Karpas-422 (cell line): ENCODE measurements around the gene ZNF500. TPM values are rescaled to one million over a fixed set of nuclear protein-coding genes. Genes with fewer than 3 reads are reported as not detected.

ENCODE experiments used
- DNase-seq: peaks from one replicate; pipeline ENCODE4 v3.0.0-alpha.2; 2015
- H2AFZ ChIP-seq: fragments of 200-600 bp; sonication (generic); 2 replicates; pipeline ENCODE4 v1.6.1; 2014; ENCODE audit warnings: antibody characterized with exemption, low read length, mixed read lengths
- H3K27ac ChIP-seq: fragments of 200-600 bp; sonication (generic); 2 replicates; pipeline ENCODE4 v1.5.1; 2014; ENCODE audit warnings: mild to moderate bottlenecking, low read length, moderate library complexity
- H3K27me3 ChIP-seq: fragments of 200-600 bp; sonication (generic); 2 replicates; pipeline ENCODE4 v1.6.1; 2014; ENCODE audit warnings: low read length, mixed read lengths
- H3K36me3 ChIP-seq: fragments of 200-600 bp; sonication (generic); 2 replicates; pipeline ENCODE4 v1.6.1; 2014; ENCODE audit warnings: low read length, mixed read lengths; ENCODE audit not compliant: insufficient read depth
- H3K4me1 ChIP-seq: fragments of 200-600 bp; sonication (generic); 2 replicates; pipeline ENCODE4 v1.6.1; 2014; ENCODE audit warnings: mild to moderate bottlenecking, low read length, mixed read lengths
- H3K4me2 ChIP-seq: fragments of 200-600 bp; sonication (generic); 2 replicates; pipeline ENCODE4 v1.6.1; 2014; ENCODE audit warnings: low read length, low read depth, mild to moderate bottlenecking; ENCODE audit not compliant: poor library complexity, severe bottlenecking
- H3K4me3 ChIP-seq: fragments of 200-600 bp; sonication (generic); 2 replicates; pipeline ENCODE4 v1.5.1; 2014; ENCODE audit warnings: mild to moderate bottlenecking, antibody characterized with exemption, low read length, mixed read lengths
- H3K79me2 ChIP-seq: fragments of 200-600 bp; sonication (generic); 2 replicates; pipeline ENCODE4 v1.6.1; 2014; ENCODE audit warnings: mild to moderate bottlenecking, low read length, mixed read lengths
- H3K9ac ChIP-seq: fragments of 200-600 bp; sonication (generic); 2 replicates; pipeline ENCODE4 v1.6.0; 2014; ENCODE audit warnings: low read length
- H3K9me2 ChIP-seq: fragments of 200-600 bp; sonication (generic), shearing (Covaris generic); replicated peaks from 2 replicates; pipeline ENCODE4 v1.6.0; 2014; ENCODE audit warnings: mild to moderate bottlenecking, low read length, moderate library complexity; ENCODE audit not compliant: insufficient read depth
- H3K9me3 ChIP-seq: fragments of 300-700, 200-600 bp; sonication (generic); 2 replicates; pipeline ENCODE4 v1.6.1; 2014; ENCODE audit warnings: low read length, mixed read lengths
- H4K20me1 ChIP-seq: fragments of 200-600 bp; sonication (generic); 2 replicates; pipeline ENCODE4 v1.6.1; 2014; ENCODE audit warnings: mild to moderate bottlenecking, antibody characterized with exemption, low read length, low read depth; ENCODE audit not compliant: insufficient read depth
- total RNA-seq: library from RNA; depleted of rRNA; stranded (reverse); fragments of >200 nt; shearing (Covaris generic); gene quantifications from 2 replicates; pipeline ENCODE4 v1.2.3, GENCODE V29; 2014; ENCODE audit warnings: low replicate concordance

Gene ZNF500
- total RNA-seq, 1 experiment from 2014 or later: 4.9 TPM

- Histone ChIP-seq H3K4me1 (peaks cover 17% of the 10 kb centered on the region), H3K36me3 (no peaks in the 10 kb centered on the region), H3K9me2 (no peaks in the 10 kb centered on the region), H3K9ac (no peak overlapping the region), H4K20me1 (no peaks in the 10 kb centered on the region), H3K79me2 (peaks cover 3% of the 10 kb centered on the region), H3K27me3 (no peaks in the 10 kb centered on the region), H2AFZ (no peak overlapping the region), H3K27ac (no peak overlapping the region), H3K9me3 (no peaks in the 10 kb centered on the region), H3K4me3 (no peak overlapping the region), H3K4me2 (no peak overlapping the region)
- DNase-seq: no peak
Measured at GRCh38 chr16:4771646-4772045, 4.7 kb upstream of the ZNF500 start.

- Histone ChIP-seq H3K9ac (no peak overlapping the region), H3K36me3 (no peaks in the 10 kb centered on the region), H2AFZ (peak overlapping the region; percentile 71; the same call in 1 of the 2 replicates), H3K4me2 (peak overlapping the region; percentile 91), H3K4me1 (peaks cover 27% of the 10 kb centered on the region), H3K79me2 (peaks cover 22% of the 10 kb centered on the region), H3K9me2 (no peaks in the 10 kb centered on the region), H3K27me3 (no peaks in the 10 kb centered on the region), H3K4me3 (peak overlapping the region; percentile 72; the same call in 1 of the 2 replicates), H3K9me3 (no peaks in the 10 kb centered on the region), H3K27ac (no peak overlapping the region), H4K20me1 (no peaks in the 10 kb centered on the region)
- DNase-seq: no peak
Measured at GRCh38 chr16:4769306-4769638, 2.3 kb upstream of the ZNF500 start.

DNA sequence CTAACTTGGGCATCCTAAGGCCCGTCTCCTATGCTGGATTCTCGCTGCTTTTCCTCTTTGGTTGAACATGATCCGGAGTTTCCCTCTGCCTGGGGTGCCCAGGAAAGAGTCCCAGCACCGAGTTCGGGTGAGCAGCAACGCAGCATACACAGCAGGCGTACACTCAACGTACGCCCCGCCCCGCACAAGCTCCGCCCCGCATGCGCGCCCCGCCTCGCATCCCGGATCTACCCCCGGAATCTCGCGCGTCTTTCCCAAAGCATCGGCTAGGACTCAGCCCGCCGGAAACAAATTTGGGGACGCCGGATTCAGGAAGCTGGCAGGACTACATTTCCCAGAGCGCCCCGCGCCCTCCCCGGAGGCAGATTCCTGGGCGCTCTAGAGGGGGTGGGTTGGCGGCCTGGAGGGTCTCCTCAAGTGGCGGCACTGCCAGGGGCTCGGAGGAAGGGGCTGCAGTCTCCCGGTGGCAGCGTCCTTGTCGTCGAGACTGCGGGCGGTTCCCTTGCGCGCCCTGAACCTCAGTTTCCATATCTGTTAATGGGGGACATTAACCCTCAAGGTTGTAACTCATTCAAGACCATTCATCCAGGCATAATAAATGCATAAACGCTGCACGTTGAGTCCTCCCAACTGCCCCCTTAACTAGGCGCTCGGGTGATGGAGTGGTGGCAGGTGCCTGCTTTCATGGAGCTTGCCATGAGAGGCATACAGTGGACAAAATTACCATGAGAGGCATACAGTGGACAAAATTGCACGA, 1.8 kb upstream of the ZNF500 start:
- Histone ChIP-seq H3K9me3 (no peaks in the 10 kb centered on the region), H3K4me1 (peaks cover 27% of the 10 kb centered on the region)

DNA sequence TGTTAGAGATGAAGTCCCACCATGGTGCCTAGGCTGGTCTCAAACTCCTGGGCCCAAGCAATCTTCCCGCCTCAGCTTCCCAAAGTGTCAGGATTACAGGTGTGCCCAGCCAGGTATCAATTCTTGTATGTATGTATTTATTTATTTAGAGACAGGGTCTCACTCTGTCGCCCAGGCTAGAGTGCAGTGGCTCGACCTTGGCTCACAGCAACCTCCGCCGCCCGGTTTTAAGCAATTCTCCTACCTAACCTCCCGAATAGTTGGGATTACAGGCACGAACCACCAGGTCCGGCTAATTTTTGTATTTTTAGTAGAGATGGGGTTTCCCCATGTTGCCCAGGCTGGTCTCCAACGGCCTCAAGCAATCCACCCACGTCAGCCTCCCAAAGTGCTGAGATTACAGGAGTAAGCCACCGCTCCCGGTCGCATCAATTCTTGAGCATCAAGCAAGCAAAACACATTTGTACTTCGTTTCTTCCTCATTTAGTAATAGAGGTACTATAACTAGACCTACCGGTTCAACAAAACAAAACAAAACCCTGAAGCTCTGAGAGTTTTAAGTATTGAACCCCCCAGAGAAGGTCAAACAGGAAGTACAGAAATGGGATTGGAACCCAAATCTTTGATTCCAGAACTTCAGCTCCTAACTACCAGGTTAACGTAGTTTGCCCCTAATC, 1.0 kb upstream of the ZNF500 start:
- H3K27ac ChIP-seq: no peak overlapping the region
- H3K36me3 ChIP-seq: peaks cover 4% of the 10 kb centered on the region; the same call in 1 of the 2 replicates
- H3K4me2 ChIP-seq: peak overlapping the region; percentile 91
- peak overlapping the region; percentile 97 for H3K9ac ChIP-seq
- peaks cover 27% of the 10 kb centered on the region for H3K4me1 ChIP-seq
- H3K27me3 ChIP-seq: no peaks in the 10 kb centered on the region
- H3K9me2 ChIP-seq: no peaks in the 10 kb centered on the region
- peak overlapping the region; percentile 71 for H2AFZ ChIP-seq
- no peaks in the 10 kb centered on the region for H4K20me1 ChIP-seq
- DNase-seq: peak; percentile 64
- H3K4me3 ChIP-seq: peak overlapping the region; percentile 72
- H3K9me3 ChIP-seq: no peaks in the 10 kb centered on the region
- H3K79me2 ChIP-seq: peaks cover 22% of the 10 kb centered on the region

More for the DNA sequence above, 1.8 kb upstream of the ZNF500 start:
- H2AFZ ChIP-seq: peak overlapping the region; percentile 71
- peak overlapping the region; percentile 97 for H3K9ac ChIP-seq
- H3K4me3 ChIP-seq: peak overlapping the region; percentile 72
- peaks cover 22% of the 10 kb centered on the region for H3K79me2 ChIP-seq
- peaks cover 2% of the 10 kb centered on the region; the same call in 1 of the 2 replicates for H3K36me3 ChIP-seq
- H3K9me2 ChIP-seq: no peaks in the 10 kb centered on the region
- peak; percentile 94 for DNase-seq
- H3K27me3 ChIP-seq: no peaks in the 10 kb centered on the region
- no peaks in the 10 kb centered on the region for H4K20me1 ChIP-seq
- H3K4me2 ChIP-seq: peak overlapping the region; percentile 91
- H3K27ac ChIP-seq: no peak overlapping the region

DNA sequence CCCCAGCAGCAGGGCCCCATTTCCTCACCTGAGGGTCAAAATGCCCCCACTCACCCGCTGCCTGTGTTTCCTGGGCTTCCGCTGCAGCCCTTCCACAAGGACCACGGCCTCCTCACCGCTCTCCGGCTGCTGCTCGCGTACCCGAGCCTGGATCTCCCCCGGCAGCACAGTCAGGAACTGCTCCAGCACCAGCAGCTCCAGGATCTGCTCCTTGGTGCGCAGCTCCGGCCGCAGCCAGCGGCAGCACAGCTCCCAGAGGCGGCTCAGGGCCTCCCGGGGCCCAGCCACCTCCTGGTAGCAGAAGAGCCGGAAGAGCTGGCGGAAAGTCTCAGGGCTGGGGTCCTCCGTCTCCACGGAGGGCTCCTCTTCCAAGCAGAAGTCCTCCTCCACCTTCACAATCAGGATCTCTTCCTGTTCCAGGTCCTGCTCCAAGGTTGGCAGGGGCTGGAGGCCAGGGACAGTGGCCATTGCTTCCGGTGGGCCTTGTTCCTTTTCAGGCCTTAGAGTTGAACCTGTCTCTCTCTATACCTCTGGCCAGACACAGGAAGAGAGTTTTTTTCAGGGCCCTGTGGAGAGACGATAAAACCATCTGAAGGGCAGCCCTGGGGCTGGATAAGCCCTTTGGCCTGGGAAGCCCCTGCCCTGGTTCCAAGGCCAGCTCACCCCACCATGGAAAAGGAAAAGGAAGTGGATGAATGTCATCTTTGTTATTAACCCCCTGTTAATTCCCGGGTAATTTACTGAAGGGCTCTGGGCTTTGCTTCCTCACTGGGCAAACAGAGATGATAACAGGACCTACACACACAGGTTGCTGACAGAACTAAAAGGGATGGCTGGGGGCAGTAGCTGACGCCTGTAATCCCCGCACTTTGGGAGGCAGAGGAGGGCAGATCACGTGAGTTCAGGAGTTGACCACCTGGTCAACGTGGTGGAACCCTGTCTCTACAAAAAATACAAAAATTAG, 1.2 kb downstream of the ZNF500 start:
- DNase-seq: no peak
- Histone ChIP-seq H3K4me3 (peak overlapping the region; percentile 100), H3K36me3 (peaks cover 4% of the 10 kb centered on the region; the same call in 1 of the 2 replicates), H3K9me3 (no peaks in the 10 kb centered on the region), H3K27ac (no peak overlapping the region), H4K20me1 (no peaks in the 10 kb centered on the region), H3K9me2 (no peaks in the 10 kb centered on the region), H3K4me1 (peaks cover 27% of the 10 kb centered on the region), H2AFZ (no peak overlapping the region), H3K79me2 (peaks cover 22% of the 10 kb centered on the region), H3K4me2 (peak overlapping the region; percentile 91), H3K27me3 (no peaks in the 10 kb centered on the region), H3K9ac (peak overlapping the region; percentile 97)

- no peak overlapping the region for H3K27ac ChIP-seq
- no peak for DNase-seq
- H3K4me2 ChIP-seq: no peak overlapping the region
Measured at GRCh38 chr16:4763791-4764190, 3.2 kb downstream of the ZNF500 start.

GRCh38 chr16:4762205-4762604, 4.8 kb downstream of the ZNF500 start:
- no peak overlapping the region for H2AFZ ChIP-seq
- H3K9ac ChIP-seq: no peak overlapping the region
- H3K79me2 ChIP-seq: peaks cover 22% of the 10 kb centered on the region
- no peaks in the 10 kb centered on the region for H3K9me2 ChIP-seq
- no peaks in the 10 kb centered on the region for H3K27me3 ChIP-seq
- peaks cover 11% of the 10 kb centered on the region for H3K4me1 ChIP-seq
- H3K4me3 ChIP-seq: no peak overlapping the region
- peaks cover 8% of the 10 kb centered on the region for H3K36me3 ChIP-seq
- no peaks in the 10 kb centered on the region for H4K20me1 ChIP-seq
- no peaks in the 10 kb centered on the region for H3K9me3 ChIP-seq
- no peak for DNase-seq
- H3K27ac ChIP-seq: no peak overlapping the region
- H3K4me2 ChIP-seq: no peak overlapping the region

More at GRCh38 chr16:4763791-4764190, 3.2 kb downstream of the ZNF500 start:
- Histone ChIP-seq H3K9me2 (no peaks in the 10 kb centered on the region), H3K27me3 (no peaks in the 10 kb centered on the region), H3K9ac (no peak overlapping the region), H3K36me3 (peaks cover 4% of the 10 kb centered on the region), H3K9me3 (no peaks in the 10 kb centered on the region), H3K79me2 (peaks cover 22% of the 10 kb centered on the region), H3K4me1 (peaks cover 24% of the 10 kb centered on the region), H3K4me3 (no peak overlapping the region), H2AFZ (no peak overlapping the region), H4K20me1 (no peaks in the 10 kb centered on the region)
